AG09319 (cell line): ENCODE measurements around the gene SORT1.

ENCODE experiments used
- DNase-seq: peaks from one replicate; pipeline ENCODE4 v3.0.0-alpha.2; 2010; ENCODE audit warnings: low read depth; ENCODE audit errors: extremely low read depth
- CTCF ChIP-seq: IDR thresholded peaks from 2 replicates; pipeline ENCODE4 v1.5.1; 2011; ENCODE audit warnings: low read depth, mild to moderate bottlenecking, inconsistent platforms, low read length, moderate library complexity

Gene SORT1

GRCh38 chr1:109259674-109260557, 137.8 kb downstream of the SORT1 start:
- no peak for TF ChIP-seq CTCF
- no peak for DNase-seq
